Stimulated activated CD8-positive, alpha-beta memory T cell treated with anti-CD3 and anti-CD28 coated beads, Interleukin-7, amount 100 ng/mL, for 1 hour (primary cell): ENCODE results near the gene ALX4.

Source experiments
- DNase-seq, 2 donors: peaks; one replicate each; pipeline ENCODE4 v3.0.0-alpha.2; 2020; ENCODE audit warnings: low read depth in 2 of 2

Gene ALX4

DNA sequence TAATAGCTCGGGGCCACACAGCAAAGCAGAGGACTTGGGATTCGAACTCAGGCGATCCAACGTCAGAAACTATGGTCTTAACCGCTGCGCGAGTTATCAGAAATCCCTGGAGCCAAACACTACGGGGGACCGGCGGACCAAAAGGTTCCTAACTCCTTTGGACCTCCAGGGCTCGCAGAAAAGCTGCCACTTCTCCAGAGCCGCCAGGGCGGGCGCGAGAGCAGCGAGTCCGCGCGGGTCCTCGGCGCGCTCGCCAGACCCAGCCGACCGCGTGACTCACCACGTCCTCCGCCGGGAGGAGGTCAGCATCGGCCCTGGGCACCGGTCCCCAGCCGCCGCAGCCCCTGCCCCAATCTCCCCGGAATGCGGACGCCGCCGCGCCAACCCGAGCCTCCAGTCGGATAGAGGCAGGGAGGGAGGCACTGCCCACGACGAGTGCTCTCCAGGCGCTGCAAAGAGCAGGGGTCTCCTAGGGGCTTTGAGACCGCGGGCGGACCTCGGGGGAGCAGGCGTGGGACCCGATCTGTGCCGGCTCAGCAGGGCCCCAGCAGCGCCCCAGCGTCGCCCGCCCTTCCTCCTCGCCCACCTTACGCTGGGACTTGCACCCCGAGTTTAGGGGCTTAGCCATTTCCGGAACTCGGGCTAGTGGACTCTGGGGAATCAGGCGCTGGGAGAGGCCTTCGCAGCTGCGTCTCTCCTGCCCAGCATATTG is 6.2 kb upstream of the ALX4 start:
- DNase-seq, result no peak

DNA sequence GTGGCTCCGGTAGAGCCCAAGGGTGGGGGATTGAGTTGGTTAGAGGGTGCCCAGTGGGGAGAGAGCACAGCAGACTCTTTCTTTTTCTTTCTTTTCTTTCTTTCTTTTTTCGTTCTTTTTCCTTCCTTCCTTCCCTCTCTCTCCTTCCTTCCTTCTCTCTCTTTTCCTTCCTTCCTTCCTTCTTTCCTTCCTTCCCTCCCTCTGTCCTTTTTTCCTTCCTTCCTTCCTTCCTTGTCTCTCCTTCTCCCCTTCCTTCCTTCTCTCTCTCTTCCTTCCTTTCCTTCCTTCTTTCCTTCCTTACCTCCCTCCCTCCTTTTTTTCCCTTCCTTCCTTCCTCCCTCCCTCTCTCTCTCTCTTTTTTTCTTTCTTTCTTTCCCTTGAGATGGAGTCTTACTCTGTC is 4.8 kb upstream of the ALX4 start:
- no peak for DNase-seq

DNA sequence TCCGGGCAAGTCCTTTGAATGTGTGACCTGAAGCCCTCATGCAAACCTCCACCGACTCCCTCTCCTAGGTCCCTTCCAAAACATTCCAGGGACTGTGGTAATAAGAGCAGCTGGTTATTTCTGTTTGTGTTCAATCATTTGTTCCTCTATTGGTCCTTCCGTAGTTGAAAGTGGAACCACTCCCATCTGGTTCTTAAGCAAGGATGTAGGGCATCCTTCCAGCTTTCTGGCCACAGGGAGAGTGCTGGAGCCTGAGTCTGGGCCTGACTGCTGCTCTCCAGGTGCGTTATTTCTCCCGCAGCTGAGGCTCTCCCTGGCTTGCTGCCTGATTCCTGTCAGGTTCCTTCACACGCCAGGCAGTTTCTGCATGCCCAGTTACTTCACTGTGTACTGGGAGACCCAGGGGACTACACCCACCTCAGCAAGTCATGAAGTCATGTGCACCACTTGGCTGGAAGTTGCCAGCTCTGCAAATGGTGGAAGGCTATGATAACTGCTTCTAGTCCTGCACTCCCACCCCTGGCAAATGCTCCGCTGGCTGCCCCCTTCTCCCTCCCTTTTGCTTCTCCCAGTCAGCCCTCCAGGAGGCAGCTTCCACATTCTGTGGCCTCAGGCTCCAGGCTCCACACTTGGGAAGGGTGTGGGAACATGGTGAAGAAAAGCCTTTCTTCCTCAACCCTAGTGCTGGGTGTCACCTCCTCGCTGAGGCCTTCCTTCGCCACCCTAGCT is 4.0 kb upstream of the ALX4 start:
- no peak for DNase-seq

DNA sequence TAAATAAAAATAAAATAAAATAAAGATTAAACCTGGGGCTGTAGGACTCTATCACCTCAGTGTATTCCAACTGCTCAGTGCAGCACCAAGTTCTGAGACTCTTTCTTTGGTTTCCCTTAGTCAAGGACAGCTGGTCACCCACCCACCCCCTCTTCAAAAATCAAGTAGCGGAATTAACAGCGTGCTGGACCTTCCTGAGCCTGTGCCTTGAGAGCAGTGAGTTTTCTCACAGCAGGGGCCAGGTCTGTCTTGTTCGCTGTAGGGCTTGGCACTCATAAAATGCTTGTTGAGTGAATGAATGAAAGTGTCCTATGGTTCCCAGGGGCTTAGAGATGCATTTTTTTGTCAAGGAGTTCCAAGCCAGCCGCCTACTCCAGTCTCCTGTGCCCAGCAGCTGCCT is 2.9 kb upstream of the ALX4 start:
- no peak for DNase-seq

DNA sequence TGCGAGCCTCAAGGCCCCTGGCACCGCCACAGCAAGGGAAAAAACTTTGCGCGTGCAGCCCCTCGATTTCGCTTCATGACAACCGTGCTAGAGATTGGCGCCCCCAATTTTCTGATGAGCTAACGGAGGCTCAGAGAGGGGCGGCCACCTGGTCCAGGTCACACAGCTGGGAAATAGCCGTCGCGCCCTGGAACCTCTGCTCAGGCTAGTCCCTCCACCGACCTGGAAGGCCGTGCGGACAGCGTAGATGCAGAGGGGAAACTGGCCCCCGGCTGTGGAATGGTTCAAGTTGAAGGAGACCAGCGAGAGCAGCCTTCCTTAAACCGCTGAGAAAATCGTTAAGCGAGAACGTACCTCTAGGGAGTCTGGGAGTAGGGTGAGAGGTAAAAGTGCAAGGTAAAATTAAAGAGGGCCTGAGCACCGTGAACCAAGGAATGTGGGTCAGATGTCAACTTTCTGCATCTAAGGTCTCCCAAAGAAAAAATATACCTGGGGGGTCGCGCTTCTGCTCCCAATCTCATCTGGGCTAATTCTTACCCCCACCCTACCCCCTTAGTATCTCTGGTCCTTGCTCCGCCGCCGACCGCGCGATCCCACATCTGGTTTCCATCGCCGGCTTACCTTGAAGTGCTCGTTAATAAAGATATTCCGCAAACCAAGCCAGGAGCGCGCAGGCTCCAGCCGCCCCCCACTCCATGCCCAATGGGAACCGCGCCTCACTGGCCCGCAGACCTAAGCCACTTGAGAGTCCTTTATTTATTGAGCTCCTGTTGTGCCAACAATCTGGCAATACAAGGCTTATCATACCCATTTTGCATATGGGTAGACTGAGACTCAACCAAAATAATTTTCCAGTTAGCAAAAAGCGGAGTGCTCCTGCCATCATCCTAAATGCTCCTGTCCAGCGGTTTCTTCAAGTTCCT is 1.7 kb upstream of the ALX4 start:
- DNase-seq, result no peak

DNA sequence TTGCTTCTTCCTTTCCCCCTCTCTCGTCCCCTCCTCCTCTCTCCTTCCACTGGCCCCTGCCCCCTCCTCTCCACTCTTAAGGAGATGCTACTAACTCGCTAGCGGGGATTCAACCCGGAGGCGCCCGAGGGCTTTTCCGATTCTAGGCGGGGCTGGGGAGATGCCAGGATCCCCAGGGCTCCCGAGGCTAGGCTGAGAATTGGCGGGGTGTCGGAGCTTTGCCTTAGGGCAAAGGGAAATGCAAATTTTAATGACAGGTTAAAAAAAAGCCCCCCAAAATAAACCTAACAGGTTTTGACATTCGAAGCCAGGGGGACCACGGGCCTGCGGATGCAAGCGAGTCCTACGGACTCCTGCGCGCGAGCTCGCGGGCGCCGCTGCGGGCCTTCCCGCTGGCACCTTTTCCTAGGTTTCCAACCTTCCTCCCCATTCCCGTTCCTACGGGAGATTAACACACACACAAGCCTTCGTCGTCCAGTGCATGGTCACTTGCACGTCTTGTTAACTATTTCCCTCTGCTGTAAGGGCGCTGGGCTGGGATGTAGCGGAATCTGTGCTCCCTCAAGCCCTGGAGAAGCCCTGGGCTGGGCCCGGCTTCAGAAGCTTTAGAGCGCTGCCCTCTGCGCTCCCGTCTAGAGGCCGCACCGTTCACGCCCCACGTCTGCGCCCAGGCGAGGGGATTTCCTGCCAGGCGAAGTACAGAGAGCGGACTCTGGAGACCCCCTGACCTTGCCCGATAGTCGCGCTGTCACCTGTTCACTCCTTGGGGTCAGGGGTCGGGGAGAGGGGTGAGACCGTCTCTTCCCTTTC is 729 bp upstream of the ALX4 start:
- DNase-seq, result no peak

DNA sequence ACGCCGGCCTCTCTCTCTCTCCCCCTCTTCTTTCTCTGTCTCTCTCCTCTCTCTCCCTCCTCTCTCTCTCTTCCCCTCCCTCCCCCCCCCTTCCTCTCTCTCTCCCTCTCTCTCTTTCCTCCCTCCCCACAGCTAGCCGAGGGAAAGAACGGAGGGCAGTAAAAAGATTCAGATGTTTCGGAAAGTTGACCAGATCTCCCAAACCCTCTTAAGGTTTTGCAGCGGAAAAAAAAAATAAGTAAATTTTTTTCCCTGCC is 195 bp upstream of the ALX4 start:
- no peak for DNase-seq

DNA sequence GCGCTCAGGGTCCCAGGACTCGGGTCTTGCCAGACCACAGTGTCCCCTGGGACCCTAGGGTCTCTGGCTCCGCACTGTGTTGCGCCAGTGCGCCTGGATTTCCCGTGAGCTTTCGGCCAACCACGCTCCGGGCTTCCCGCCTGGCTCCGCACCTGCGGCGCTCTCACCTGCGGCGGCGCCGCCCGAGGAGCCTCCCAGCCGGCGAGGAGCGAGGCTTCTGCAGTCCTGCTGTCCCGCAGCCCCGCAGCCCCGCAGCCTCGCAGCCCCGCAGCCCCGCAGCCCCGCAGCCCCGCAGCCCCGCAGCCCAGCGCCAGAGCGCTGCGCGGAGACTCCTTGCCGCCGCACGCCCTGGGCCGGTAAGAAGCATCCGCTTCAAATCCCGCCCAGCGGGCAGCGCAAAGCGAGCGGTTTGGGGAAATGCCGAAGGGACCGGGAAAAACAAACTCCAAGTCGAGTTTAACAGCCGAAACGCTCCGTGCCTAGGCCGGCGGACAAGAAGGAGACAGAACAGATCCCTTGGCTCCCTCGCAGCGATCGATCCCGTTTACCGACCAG is 939 bp downstream of the ALX4 start:
- no peak for DNase-seq

DNA sequence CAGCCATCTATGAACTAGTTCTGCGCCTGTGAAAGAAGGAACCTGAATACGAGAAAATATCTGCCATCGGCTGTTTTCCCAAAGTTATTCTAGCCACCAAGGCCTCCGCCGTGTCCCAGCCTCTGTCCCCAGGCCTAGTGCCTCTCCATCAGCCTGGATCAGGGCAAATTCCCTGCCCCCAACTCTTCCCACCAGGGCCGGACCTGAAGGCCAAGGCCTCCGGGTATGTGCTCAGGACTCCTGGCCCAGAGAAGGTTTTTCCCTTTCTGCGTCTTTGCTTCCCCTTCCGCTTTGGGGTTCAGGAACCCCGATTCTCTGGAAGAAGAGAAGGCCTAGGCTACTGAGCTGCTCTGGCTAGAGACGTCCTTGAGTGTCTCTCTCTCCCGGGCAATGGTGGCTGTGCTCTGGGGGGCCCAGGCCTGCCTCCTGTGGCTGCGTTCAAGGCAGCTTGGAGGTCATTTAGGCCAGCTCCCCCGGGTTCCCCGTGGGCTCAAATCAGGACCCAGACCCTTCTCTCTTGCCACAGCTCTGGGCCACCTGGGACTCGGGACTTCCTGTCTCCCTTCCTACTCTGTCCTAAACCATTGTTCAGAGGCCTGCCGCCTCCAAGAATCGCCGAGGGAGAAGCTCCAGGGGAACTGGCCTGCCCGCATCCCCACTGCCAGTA is 1.6 kb downstream of the ALX4 start:
- DNase-seq, result no peak

DNA sequence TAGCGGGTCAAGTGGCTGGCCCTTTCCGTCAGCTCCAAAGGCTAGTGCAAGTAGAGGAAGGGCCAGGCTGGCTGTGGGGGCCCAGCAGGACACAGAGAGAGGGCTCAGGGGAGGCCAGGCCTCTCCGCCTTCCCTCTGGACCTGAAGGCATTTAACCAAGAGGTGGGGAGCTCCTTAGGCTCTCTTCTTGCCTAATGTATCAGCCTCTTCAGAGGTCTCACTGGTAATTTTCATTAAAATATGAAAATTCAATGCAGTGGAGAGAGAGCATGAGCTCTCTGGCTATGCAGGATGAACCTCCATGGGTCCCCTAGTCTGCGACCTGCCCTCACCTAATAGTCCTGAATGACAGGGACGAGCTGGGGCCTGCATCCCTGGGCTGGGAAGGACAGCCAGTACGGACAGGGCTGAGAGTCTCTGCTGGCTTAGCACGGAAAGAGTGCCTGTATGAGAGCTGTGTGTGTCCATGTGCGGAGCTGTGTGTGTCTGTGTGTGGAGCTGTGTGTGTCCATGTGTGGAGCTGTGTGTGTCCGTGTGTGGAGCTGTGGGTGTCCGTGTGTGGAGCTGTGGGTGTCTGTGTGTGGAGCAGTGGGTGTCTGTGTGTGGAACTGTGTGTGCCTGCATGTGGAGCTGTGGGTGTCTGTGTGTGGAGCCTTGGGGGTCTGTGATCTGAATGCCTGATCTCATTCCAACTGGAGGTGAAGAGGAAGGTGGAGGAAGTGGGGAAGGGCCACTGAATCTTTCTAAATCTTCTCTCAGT is 2.4 kb downstream of the ALX4 start:
- DNase-seq, result no peak

DNA sequence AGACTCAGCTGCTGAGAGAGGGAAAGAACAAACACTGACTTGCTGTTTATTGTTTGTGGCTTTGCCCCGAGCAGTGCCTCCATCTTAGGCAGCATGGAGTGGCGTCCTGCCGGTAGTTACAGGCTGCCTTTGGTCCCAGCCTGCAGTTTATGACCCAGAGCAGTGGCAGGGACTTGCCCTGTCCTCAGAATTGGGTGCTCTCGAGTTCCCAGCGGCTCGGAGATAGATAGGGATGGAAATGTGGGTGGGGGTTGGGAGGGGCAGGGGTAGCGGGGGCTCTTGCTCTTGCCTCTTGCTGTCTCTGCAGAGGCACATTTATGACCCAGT is 3.1 kb downstream of the ALX4 start:
- no peak for DNase-seq

DNA sequence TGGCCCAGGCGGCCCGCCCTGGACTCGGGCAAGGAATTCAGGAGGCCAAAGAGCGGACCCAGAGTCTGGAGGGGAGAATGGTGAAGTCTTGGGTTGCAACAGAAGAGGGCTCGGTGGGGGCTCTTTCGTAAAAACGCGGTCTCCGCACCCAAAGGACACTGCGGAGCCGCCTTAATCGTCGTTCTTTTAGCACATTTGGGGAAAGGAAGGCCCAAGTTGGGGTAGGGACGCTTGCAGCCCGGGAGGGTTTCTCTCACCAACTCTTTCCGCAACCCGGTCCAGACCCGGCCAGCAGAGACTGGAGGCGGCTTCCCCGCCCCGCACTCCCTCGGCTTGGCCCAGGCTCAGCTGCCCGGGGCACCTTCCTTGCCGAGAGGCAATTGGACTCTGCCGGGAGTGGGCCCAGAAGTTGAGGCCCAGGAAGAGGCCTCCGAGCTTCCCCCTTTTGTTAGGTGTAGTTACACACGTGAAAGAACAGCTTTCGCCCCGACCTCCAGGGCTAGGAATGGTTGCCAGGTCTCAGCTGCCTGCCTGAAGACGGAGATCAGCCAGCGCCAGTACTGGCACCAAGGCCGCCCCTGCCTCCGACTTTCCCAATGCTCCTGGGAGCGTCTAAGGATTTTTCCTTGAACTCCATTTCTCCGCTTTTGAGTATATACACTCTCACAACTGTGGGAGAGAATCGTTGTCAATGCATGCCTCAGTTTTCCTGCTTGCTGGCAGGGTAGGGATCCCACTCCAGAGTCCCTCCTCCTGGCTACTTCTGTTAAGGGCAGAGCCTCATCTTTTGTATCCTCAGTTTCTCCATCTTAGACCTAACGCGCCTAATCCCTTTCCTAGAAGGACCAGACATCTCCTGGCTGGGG is 3.7 kb downstream of the ALX4 start:
- DNase-seq, result no peak

DNA sequence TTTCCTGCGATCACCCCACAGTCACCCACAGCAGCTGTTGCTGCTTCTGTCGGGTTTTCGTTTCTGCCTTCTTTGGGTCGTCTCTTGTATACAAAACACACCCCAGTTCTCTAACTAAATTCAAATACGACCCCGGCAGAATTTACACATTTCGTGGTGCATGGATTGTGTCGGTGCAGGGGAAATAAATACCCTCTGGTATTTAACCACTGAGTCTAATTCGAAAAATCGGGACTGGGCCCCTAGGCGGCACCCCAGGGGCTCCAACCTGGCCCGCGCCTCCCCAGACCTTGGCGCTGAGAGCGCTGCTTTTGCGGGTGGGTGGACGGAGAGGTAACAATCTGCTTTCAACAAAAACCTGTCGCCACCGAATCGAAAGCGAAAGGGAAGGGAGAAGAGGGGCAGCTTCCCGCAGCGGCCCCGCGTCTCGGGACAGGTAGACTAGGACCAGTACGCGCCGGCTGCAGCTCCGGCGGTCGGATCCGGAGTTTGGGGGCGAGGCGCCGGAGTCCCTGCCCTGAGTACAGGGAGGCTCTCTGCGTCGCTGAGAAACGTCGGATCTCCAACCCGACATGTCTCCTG is 4.4 kb downstream of the ALX4 start:
- DNase-seq, result no peak

DNA sequence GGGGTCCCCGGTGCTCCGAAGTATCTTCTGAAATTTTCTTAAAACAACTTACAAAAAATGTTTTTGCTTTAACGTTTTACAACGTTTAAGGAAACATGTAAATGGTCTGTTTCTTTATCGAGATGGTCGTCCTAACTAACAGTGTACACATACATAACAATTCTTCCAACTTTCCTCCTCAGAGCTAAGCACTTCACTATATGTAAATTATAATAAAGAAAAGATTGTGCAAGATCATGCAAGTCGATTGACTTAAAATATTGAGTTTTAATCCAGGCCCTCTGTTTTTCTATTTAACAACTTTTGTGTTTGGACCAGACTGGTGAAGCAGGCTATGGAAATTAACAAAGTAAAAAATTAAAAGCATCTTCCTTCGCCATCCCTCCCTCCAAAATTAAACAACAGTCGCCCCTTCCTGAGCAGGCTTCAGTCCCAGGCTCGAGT is 4.9 kb downstream of the ALX4 start:
- DNase-seq, result no peak

DNA sequence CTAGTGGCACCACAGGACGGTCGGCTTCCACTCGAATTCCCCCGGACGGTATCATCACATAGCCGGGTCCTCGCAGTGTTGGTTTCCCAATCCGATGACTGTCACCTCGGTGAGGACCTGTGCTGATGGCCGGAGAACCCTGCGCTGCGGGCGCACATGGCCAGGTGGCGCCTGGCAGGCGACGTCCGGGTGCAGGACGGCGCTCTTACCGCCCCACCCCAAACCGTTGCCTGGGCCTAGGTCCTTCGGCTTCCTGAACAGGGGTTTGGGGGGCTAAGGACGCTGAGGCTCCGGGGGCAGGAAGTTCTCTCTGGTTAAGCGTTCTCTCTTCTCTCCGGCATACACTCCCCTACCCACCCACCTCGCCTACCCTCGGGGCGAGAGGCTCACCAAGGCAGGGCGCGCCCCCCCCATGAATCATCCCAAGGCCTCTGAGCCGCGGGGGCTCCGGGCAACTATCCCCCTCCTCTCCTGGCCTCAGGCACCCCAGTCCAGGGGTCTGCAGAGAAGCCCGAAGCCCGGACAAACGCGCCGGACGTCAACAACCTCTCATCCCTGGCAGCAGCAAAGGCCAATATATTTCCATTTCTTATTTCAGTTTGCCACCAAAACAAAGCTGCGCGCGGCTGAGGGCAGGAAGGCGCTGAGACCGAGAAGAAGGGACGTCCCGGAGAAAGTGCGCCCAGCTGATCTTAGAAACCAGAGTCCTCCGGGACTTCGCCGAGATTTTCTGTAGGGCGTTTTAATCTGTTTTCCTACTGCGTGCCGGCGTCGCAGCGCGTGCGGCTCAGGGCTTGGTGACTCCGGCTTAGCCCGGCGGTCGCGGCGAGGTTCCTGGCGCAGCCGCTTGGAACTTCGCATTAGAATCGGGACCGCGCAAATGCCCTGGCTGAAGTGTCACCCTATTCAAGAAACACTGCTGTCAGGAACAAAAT is 5.6 kb downstream of the ALX4 start:
- DNase-seq, result no peak

DNA sequence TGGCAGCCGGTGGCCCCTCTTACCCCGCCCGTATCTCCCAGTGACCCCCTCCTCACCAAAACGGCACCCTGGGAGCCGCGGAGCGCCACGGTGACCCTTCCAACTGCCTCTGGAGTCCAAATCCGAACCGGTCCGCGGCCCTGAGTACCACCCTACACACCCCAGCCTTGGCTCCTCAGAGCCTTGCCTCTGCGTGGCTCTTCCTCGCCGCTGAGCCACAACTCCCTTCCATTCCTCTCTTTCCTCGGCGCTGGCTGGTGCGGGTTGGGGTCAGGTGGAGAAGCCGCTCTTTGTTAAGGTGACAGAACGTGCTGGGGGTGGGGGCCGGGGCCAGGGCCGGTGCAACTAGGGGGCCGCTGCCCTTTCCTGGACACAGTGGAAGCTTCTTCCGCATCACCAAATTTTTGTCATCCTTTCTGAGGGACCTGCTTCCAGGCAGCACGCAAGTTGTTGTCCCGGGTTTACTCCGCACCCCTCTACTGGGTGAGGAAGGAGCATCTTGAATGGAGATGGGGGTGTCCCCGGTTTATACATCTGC is 6.5 kb downstream of the ALX4 start:
- no peak for DNase-seq

DNA sequence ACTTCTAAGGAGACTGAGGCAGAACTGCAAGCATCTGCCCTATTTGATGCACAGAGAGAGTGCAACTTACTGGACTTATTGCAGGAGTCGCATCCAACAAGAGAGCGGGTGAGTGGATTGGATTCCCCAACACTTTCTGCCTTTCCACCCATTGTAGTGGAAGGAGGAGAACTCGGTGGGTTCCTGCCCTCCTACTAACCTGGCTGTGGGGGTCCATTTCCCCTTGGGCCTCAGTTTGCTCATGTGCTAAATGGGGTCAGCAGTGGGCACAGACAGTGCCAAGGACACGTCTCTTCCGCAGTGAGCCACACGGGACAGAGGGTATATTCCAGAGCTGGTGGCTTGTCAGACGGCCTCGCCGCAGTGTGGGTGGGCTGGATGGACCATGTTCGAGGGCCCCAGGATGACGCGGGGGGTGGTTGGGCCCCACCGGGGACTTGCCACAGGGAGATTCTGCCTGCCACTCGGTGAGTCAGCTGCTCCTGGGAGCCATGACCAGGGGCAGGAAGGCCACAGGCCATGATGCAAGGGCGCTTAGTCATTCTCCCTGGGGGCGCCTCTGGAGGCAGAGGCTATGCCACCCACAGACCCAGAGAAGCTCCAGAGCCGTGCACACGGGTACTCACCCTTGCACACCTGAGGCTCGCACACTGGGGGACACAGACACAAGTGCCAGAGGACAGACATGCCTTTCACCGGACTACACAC is 8.2 kb downstream of the ALX4 start:
- DNase-seq, result no peak
